Measurements from ENCODE around the gene CPEB3.

DNA sequence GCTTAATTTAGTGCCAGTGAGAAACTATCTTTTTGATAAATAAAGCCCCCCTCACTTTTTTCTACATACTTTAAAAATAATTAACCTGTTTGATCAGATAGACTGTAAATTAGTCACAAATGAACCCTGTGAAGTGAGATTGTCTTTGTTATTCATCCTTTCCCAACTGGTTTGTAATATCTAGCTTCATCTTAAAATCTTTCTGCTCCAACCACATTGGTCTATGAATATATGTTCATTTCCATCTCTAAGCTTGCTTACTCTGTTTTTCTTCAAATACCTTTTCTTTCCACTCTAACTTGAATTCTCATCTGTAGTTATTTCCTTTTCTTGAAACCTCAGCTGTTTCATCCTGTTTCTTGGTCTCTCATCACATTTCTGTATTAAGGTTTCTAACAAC is 12.2 kb upstream of the CPEB3 start:
- TF ChIP-seq, protein P1, sequence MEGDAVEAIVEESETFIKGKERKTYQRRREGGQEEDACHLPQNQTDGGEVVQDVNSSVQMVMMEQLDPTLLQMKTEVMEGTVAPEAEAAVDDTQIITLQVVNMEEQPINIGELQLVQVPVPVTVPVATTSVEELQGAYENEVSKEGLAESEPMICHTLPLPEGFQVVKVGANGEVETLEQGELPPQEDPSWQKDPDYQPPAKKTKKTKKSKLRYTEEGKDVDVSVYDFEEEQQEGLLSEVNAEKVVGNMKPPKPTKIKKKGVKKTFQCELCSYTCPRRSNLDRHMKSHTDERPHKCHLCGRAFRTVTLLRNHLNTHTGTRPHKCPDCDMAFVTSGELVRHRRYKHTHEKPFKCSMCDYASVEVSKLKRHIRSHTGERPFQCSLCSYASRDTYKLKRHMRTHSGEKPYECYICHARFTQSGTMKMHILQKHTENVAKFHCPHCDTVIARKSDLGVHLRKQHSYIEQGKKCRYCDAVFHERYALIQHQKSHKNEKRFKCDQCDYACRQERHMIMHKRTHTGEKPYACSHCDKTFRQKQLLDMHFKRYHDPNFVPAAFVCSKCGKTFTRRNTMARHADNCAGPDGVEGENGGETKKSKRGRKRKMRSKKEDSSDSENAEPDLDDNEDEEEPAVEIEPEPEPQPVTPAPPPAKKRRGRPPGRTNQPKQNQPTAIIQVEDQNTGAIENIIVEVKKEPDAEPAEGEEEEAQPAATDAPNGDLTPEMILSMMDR (conservative IDR thresholded peaks at IDR 0.05 in 1 of 2, IDR thresholded peaks at IDR 0.05 in 1 of 2; ENCODE audit: low read depth in 1 of 2, low read length in 2 of 2), result no peak
- TF ChIP-seq EZH2 (IDR thresholded peaks at IDR 0.05; ENCODE audit: low read length, missing control alignments), result no peak
